K562 (cell line): Measurements from ENCODE around the gene TCP11. TPM values are rescaled to one million over a fixed set of nuclear protein-coding genes. Genes with fewer than 3 reads are reported as not detected.
A peak's percentile ranks its signal among the peaks of the same experiment; 100 is the strongest.

Source experiments
- ATF7 ChIP-seq: fragments of 450-650 bp; IDR thresholded peaks from 2 replicates; pipeline ENCODE4 v1.7.1; 2014; ENCODE audit warnings: mild to moderate bottlenecking, moderate library complexity
- CBFA2T2 ChIP-seq: fragments of 450-650 bp; conservative IDR thresholded peaks from 2 replicates; pipeline ENCODE4 v1.6.1; 2017; ENCODE audit warnings: mild to moderate bottlenecking
- CBX1 ChIP-seq: sonication (generic); IDR thresholded peaks from 2 replicates; pipeline ENCODE4 v1.6.1; 2016; ENCODE audit warnings: antibody characterized with exemption, low read depth, mild to moderate bottlenecking
- CEBPB ChIP-seq: fragments of 450-650 bp; IDR thresholded peaks from 2 replicates; pipeline ENCODE4 v1.6.1; 2016; ENCODE audit warnings: missing genetic modification characterization, missing compliant biosample characterization
- DIDO1 ChIP-seq: fragments of 450-650 bp; IDR thresholded peaks from 2 replicates; pipeline ENCODE4 v1.6.1; 2016; ENCODE audit warnings: low read depth, missing biosample characterization, missing genetic modification characterization
- ELF1 ChIP-seq: fragments of 200-800 bp; sonication (Bioruptor generic); IDR thresholded peaks from 2 replicates; pipeline ENCODE4 v1.6.1; 2016; ENCODE audit warnings: missing genetic modification characterization, missing compliant biosample characterization
- MCM3 ChIP-seq: fragments of 450-650 bp; IDR thresholded peaks from 2 replicates; pipeline ENCODE4 v1.6.1; 2016
- MEIS2 ChIP-seq: fragments of 450-650 bp; IDR thresholded peaks from 2 replicates; pipeline ENCODE4 v1.6.1; 2014; ENCODE audit warnings: mild to moderate bottlenecking; ENCODE audit not compliant: partially characterized antibody
- NFE2 ChIP-seq: IDR thresholded peaks from 2 replicates; pipeline ENCODE4 v1.6.1; 2014; ENCODE audit warnings: antibody characterized with exemption, low read depth
- PCBP1 ChIP-seq: fragments of 200-400 bp; formaldehyde crosslinking; IDR thresholded peaks from 2 replicates; pipeline ENCODE4 v1.6.1; 2018; ENCODE audit warnings: mild to moderate bottlenecking, low read depth, low read length; ENCODE audit not compliant: poor library complexity, severe bottlenecking
- PYGO2 ChIP-seq: fragments of 450-650 bp; IDR thresholded peaks from 2 replicates; pipeline ENCODE4 v1.6.1; 2016; ENCODE audit warnings: mild to moderate bottlenecking, missing genetic modification characterization, moderate library complexity, missing compliant biosample characterization
- RAD51 ChIP-seq: fragments of 450-650 bp; IDR thresholded peaks from 2 replicates; pipeline ENCODE4 v1.7.1; 2016; ENCODE audit warnings: low read depth, mild to moderate bottlenecking, borderline replicate concordance
- U2AF2 ChIP-seq: fragments of 200-400 bp; formaldehyde crosslinking; optimal IDR thresholded peaks from 2 replicates; pipeline ENCODE3; 2017; ENCODE audit warnings: low read depth, mild to moderate bottlenecking, low read length
- ZNF143 ChIP-seq: sonication (generic); formaldehyde crosslinking; IDR thresholded peaks from 2 replicates; pipeline ENCODE4 v1.9.0; 2022; ENCODE audit warnings: mild to moderate bottlenecking, missing genetic modification reagents
- ZNF778 ChIP-seq: fragments of 450-650 bp; formaldehyde crosslinking; IDR thresholded peaks from 2 replicates; pipeline ENCODE4 v1.4.0; 2020; ENCODE audit warnings: mild to moderate bottlenecking, moderate library complexity
- polyA plus RNA-seq, 8 experiments: library from polyadenylated mRNA; depleted of rRNA in 4 of 8; stranded (reverse) in 5 of 8; unstranded in 3 of 8; fragments of >200 nt; fragmentation: Nextera tagmentation in 2 of 8; fragmentation: Illumina TruSeq in 1 of 8; extraction: Ambion mirVana in 2 of 8; extraction: Trizol in 1 of 8; gene quantifications; 2 replicates each; pipeline versions ENCODE4 v1.2.1 to v1.2.3, GENCODE V29; 2011 to 2014; ENCODE audit warnings: inconsistent platforms in 1 of 8, missing spikeins in 1 of 8
- total RNA-seq, 7 experiments: library from RNA; depleted of rRNA in 6 of 7; stranded (reverse); fragments of >200 nt in 6 of 7; fragmentation: Illumina TruSeq in 2 of 7; extraction: Trizol in 2 of 7; gene quantifications; 2 replicates each; pipeline versions ENCODE4 v1.2.1 to v1.2.3, GENCODE V29; 2011 to 2021; ENCODE audit warnings: low replicate concordance in 1 of 7
- TF ChIP-seq, protein P1 (sequence below), 2 experiments: fragments of 450-650 bp; IDR thresholded peaks; 2 replicates each; pipeline ENCODE4 v1.6.1; 2016; ENCODE audit warnings: mild to moderate bottlenecking in 2 of 2, borderline replicate concordance in 1 of 2, low read depth in 1 of 2, moderate library complexity in 1 of 2
- TF ChIP-seq, protein P2 (sequence below): sonication (generic); formaldehyde crosslinking; IDR thresholded peaks from 2 replicates; pipeline ENCODE4 v1.9.0; 2022; ENCODE audit warnings: mild to moderate bottlenecking, missing genetic modification reagents
- TF ChIP-seq, protein P3 (sequence below): fragments of 450-650 bp; IDR thresholded peaks from 2 replicates; pipeline ENCODE4 v1.6.1; 2016; ENCODE audit warnings: mild to moderate bottlenecking

Gene TCP11
- total and polyA plus RNA-seq, 9 of the 15 experiments (the other 6 are each of a cell fraction or from before 2014, with no cell fraction given), result not detected

DNA sequence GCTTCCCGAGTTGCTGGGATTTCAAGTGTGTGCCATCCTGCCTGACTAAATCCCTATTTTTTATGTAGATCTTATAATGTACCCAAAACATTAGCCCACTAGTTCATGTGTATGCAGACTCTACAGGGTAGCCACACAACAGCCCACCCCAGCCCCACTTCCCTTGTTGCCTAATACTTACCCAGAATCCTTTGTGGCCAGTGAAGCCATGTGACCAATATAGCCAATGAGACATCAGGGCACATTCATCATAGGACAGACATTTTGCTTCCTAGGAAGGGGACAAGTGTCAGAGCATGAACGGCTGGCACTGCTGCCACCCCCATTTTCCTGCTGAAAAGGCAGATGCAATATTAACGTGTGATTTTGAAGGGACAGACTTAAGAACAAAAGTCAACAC lies 36.0 kb upstream of the TCP11 start (continued):
- TF ChIP-seq MCM3, result no peak
- peak; percentile 70; the same call in 1 of the 2 replicates for TF ChIP-seq CBX1
- peak; percentile 85 for TF ChIP-seq RAD51
- TF ChIP-seq, protein P1, sequence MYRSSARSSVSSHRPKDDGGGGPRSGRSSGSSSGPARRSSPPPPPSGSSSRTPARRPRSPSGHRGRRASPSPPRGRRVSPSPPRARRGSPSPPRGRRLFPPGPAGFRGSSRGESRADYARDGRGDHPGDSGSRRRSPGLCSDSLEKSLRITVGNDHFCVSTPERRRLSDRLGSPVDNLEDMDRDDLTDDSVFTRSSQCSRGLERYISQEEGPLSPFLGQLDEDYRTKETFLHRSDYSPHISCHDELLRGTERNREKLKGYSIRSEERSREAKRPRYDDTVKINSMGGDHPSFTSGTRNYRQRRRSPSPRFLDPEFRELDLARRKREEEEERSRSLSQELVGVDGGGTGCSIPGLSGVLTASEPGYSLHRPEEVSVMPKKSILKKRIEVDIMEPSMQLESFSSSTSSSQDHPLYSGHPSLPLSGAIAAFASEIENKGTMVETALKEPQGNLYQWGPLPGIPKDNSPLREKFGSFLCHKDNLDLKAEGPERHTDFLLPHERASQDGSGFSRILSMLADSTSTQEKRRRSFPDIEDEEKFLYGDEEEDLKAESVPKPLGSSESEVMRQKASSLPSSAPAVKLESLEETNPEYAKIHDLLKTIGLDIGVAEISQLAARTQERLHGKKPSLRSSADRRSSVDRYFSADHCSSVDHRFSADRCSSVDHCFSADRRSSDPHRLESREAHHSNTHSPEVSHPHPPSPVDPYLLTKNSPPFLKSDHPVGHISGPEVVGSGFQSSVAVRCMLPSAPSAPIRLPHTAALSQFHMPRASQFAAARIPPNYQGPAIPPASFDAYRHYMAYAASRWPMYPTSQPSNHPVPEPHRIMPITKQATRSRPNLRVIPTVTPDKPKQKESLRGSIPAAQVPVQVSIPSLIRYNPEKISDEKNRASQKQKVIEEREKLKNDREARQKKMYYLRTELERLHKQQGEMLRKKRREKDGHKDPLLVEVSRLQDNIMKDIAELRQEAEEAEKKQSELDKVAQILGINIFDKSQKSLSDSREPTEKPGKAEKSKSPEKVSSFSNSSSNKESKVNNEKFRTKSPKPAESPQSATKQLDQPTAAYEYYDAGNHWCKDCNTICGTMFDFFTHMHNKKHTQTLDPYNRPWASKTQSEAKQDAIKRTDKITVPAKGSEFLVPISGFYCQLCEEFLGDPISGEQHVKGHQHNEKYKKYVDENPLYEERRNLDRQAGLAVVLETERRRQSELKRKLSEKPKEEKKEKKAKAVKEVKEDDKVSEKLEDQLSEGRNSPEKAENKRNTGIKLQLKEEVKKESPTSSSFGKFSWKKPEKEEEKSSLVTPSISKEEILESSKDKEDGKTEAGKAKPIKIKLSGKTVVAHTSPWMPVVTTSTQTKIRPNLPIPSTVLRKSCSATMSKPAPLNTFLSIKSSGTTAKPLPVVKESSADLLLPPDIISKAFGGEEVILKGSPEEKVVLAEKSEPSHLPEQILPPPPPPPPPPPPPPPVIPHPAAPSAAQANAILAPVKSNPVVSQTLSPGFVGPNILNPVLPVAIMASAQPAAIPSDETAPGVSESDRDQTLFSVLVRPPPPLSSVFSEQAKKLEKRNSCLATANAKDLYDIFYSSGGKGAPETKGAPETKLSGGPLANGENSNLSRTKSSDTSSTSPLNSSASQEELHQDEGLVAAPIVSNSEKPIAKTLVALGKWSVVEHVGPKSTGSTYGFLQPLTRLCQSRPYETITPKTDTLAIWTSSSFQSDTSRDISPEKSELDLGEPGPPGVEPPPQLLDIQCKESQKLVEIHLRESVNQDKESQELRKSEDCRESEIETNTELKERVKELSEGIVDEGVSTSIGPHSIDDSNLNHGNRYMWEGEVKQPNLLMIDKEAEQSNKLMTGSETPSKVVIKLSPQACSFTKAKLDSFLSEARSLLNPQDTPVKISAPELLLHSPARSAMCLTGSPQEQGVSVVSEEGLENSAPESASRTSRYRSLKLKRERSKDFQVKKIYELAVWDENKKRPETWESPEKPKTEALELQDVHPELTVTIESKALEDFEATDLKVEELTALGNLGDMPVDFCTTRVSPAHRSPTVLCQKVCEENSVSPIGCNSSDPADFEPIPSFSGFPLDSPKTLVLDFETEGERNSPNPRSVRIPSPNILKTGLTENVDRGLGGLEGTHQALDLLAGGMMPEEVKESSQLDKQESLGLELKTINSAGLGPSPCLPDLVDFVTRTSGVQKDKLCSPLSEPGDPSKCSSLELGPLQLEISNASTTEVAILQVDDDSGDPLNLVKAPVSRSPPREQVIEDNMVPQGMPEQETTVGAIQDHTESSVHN (IDR thresholded peaks at IDR 0.05; ENCODE audit: borderline replicate concordance in 1 of 2, low read depth in 1 of 2), result no peak
- peak; percentile 24; the same call in 1 of the 2 replicates for TF ChIP-seq DIDO1
- TF ChIP-seq NFE2, result no peak
- TF ChIP-seq MEIS2, result peak; percentile 48
- TF ChIP-seq, protein P2, sequence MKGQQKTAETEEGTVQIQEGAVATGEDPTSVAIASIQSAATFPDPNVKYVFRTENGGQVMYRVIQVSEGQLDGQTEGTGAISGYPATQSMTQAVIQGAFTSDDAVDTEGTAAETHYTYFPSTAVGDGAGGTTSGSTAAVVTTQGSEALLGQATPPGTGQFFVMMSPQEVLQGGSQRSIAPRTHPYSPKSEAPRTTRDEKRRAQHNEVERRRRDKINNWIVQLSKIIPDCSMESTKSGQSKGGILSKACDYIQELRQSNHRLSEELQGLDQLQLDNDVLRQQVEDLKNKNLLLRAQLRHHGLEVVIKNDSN (CRISPR knock-in tag), result peak; percentile 96
- TF ChIP-seq CBFA2T2, result peak; percentile 36
- TF ChIP-seq PYGO2, result 0 out of 2 replicates have a peak, but pooled peaks have one; percentile 36
- TF ChIP-seq ZNF143 (CRISPR knock-in tag), result peak; percentile 82
- TF ChIP-seq ZNF778 (CRISPR knock-in tag), result no peak
- no peak for TF ChIP-seq U2AF2
- TF ChIP-seq PCBP1, result no peak
- peak; percentile 29; the same call in 1 of the 2 replicates for TF ChIP-seq ATF7
- TF ChIP-seq, protein P3, sequence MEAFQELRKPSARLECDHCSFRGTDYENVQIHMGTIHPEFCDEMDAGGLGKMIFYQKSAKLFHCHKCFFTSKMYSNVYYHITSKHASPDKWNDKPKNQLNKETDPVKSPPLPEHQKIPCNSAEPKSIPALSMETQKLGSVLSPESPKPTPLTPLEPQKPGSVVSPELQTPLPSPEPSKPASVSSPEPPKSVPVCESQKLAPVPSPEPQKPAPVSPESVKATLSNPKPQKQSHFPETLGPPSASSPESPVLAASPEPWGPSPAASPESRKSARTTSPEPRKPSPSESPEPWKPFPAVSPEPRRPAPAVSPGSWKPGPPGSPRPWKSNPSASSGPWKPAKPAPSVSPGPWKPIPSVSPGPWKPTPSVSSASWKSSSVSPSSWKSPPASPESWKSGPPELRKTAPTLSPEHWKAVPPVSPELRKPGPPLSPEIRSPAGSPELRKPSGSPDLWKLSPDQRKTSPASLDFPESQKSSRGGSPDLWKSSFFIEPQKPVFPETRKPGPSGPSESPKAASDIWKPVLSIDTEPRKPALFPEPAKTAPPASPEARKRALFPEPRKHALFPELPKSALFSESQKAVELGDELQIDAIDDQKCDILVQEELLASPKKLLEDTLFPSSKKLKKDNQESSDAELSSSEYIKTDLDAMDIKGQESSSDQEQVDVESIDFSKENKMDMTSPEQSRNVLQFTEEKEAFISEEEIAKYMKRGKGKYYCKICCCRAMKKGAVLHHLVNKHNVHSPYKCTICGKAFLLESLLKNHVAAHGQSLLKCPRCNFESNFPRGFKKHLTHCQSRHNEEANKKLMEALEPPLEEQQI, result peak; percentile 73; the same call in 1 of the 2 replicates
- peak; percentile 97 for TF ChIP-seq CEBPB (tag)
- 0 out of 2 replicates have a peak, but pooled peaks have one; percentile 35 for TF ChIP-seq ELF1 (tag)
